Right cardiac atrium (tissue), 5 donors: ENCODE results near the gene EMC1. TPM values are rescaled to one million over a fixed set of nuclear protein-coding genes. Genes with fewer than 3 reads are reported as not detected.
"Not testable (repeated sequence)": the region's sequence is repeated elsewhere in the genome, so short reads cannot be mapped to it uniquely, and the experiment has no call there.

Experiments used
- ATAC-seq, 2 donors: fragments of 200-7000 bp; cut with Tn5 transposase; one replicate each; pipeline versions ENCODE4 v1.8.0 to v1.9.1; 2020; ENCODE audit warnings: moderate library complexity in 2 of 2, mild to moderate bottlenecking in 1 of 2
- DNase-seq, 3 donors: peaks; one replicate each; pipeline ENCODE4 v3.0.0-alpha.2; 2020
- H3K27ac ChIP-seq: one replicate; pipeline ENCODE4 v1.5.1; 2013; ENCODE audit warnings: mild to moderate bottlenecking, low read length, control low read depth, moderate library complexity
- H3K27me3 ChIP-seq: one replicate; pipeline ENCODE4 v1.6.1; 2013; ENCODE audit not compliant: control insufficient read depth, insufficient read depth
- H3K4me1 ChIP-seq: one replicate; pipeline ENCODE4 v1.6.1; 2013; ENCODE audit warnings: low read length; ENCODE audit not compliant: control insufficient read depth, insufficient read depth
- H3K4me3 ChIP-seq: one replicate; pipeline ENCODE4 v1.5.1; 2013; ENCODE audit warnings: low read length, control low read depth
- H3K9me3 ChIP-seq: one replicate; pipeline ENCODE4 v1.6.1; 2013; ENCODE audit warnings: low read length; ENCODE audit not compliant: control insufficient read depth
- WGBS: extraction: QIAGEN DNeasy Blood & Tissue Kit; methylation state at CpG from one replicate; pipeline ENCODE4 v1.1.7; 2013; 5-methylcytosine and 5-hydroxymethylcytosine counted together
- intact Hi-C, 4 donors: fragments of 100-400 bp; cut with DNase I; formaldehyde crosslinking; loops; one replicate each; pipeline versions ENCODE4 v1.11.0 to v1.14.0; 2022 to 2023
- polyA plus RNA-seq: library from polyadenylated mRNA; stranded (reverse); fragments of 200-250 nt; gene quantifications from one replicate; pipeline ENCODE4 v1.2.3, GENCODE V29; 2013
- total RNA-seq, 4 donors: library from RNA; stranded (reverse); fragmentation: NEBNext Ultra II Directional; extraction: Animal tissue kit (Norgen Biotek cat#: 25700); gene quantifications; one replicate each; pipeline ENCODE4 v1.2.1, GENCODE V29; 2021
- donor health status: healthy with polysubstance abuse.
- donor health status: DM: no; HTN: yes; CAD: no.
- donor health status: DM: no; HTN: no; CAD: no.
- donor health status: DM: no; HTN: yes; CAD: no; lungs with severe emphysema.
- donor health status: DM: yes; HTN: yes; CAD: no.

Gene EMC1
- total and polyA plus RNA-seq, 5 donors: 11.5 to 31.9 (median 30.3) TPM

- Histone ChIP-seq H3K9me3 (no peaks in the 10 kb centered on the region), H3K27ac (no peak overlapping the region), H3K4me1 (no peaks in the 10 kb centered on the region), H3K4me3 (no peak overlapping the region), H3K27me3 (no peaks in the 10 kb centered on the region)
- DNase-seq (no peak), ATAC-seq (no peak)
- intact Hi-C loops: loop anchor here in 1 of 4 donors (10.0 kb wide), 1 partner anchor 53 kb away; no protein-coding TSS in a partner anchor
Observed at GRCh38 chr1:19187852-19188251, 63.5 kb downstream of the EMC1 start.

- ATAC-seq: no peak
- intact Hi-C loops: loop anchor here in 1 of 4 donors (10.0 kb wide), 1 partner anchor 51 kb away; no protein-coding TSS in a partner anchor
- no peak overlapping the region for H3K27ac ChIP-seq
- no peaks in the 10 kb centered on the region for H3K27me3 ChIP-seq
- DNase-seq: no peak
- H3K4me3 ChIP-seq: no peak overlapping the region
- H3K9me3 ChIP-seq: no peaks in the 10 kb centered on the region
- H3K4me1 ChIP-seq: no peaks in the 10 kb centered on the region
- 88% methylated on average over 2 of the region's 2 CpGs for WGBS
Observed at GRCh38 chr1:19186001-19186400, 65.3 kb downstream of the EMC1 start.

DNA sequence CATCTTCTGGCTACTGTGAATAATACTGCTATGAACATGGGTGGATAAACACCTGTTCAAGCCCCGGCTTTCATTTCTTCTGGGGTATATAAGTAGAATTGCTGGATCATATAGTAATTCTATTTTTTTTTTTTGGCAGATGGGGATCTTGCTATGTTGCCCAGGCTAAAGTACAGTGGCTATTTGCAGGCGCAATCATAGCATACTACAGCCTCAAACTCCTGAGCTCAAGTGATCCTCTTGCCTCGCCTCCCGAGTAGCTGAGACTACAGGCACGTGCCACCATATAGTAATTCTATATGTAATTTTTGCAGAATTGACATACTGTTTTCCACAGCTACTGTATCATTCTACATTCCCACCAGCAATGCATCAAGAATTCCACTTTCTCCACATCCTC is 69.1 kb downstream of the EMC1 start:
- no peak overlapping the region for H3K27ac ChIP-seq
- intact Hi-C loops: loop anchor here in 1 of 4 donors (10.0 kb wide), 1 partner anchor 47 kb away; no protein-coding TSS in a partner anchor
- no peak for DNase-seq

GRCh38 chr1:19180265-19180657 is 71.1 kb downstream of the EMC1 start:
- not testable (repeated sequence) for H3K27me3 ChIP-seq, H3K4me3 ChIP-seq, DNase-seq, H3K4me1 ChIP-seq, H3K27ac ChIP-seq, H3K9me3 ChIP-seq, ATAC-seq
- intact Hi-C loops: loop anchor here in 1 of 4 donors (10.0 kb wide), 1 partner anchor 45 kb away; no protein-coding TSS in a partner anchor
- WGBS: 92% methylated on average over 8 of the region's 8 CpGs

More for the DNA sequence above, 69.1 kb downstream of the EMC1 start:
- no peaks in the 10 kb centered on the region for H3K9me3 ChIP-seq
- no peak overlapping the region for H3K4me3 ChIP-seq
- no peaks in the 10 kb centered on the region for H3K27me3 ChIP-seq
- no peak for ATAC-seq
- no peaks in the 10 kb centered on the region for H3K4me1 ChIP-seq
- WGBS: 98% methylated on average over 5 of the region's 5 CpGs

GRCh38 chr1:19179597-19180264 is 71.6 kb downstream of the EMC1 start:
- no peak overlapping the region for H3K4me3 ChIP-seq
- ATAC-seq (peak in 1 of 2 donors; percentile 31), DNase-seq (no peak)
- H3K27ac ChIP-seq: no peak overlapping the region
- intact Hi-C loops: loop anchor here in 3 of 4 donors (10.0 kb wide), 3 partner anchors 45 to 55 kb away; no protein-coding TSS in a partner anchor
- H3K27me3 ChIP-seq: no peaks in the 10 kb centered on the region
- WGBS: 77% methylated on average over 8 of the region's 8 CpGs
- no peaks in the 10 kb centered on the region for H3K4me1 ChIP-seq
- no peaks in the 10 kb centered on the region for H3K9me3 ChIP-seq

DNA sequence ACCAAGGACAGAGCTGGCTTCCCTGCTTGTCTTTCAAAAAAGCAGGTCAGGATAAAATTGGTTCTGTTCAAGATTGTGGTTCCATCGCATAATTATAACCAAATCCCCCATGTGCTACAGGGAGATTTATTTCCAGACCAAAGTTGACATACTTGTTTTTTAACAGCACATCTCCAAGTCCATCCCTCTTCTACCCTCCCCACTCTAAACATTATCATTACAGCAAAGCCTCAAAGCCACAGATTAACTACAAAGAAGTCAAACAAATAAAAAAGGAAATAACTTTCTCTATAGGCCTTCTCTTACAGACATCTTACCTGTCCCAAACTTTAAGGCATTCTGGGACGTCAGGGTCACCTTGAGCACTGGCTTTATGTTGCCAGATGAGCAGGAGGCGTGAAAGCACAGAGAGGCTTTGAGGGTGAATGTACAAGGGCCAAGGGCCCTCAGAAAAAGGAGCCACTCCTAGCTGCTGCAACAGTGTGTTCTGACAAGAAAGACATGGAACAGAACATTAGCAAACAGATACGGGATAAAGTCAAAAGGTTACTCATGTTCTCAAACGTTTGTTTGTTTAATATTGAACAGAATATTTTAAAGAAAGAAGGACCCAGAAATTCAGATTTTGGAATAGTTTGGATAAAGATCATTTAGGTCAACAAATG is 72.5 kb downstream of the EMC1 start:
- no peak for ATAC-seq
- intact Hi-C loops: loop anchor here in 3 of 4 donors (10.0 kb wide), 2 partner anchors 54 to 56 kb away; no protein-coding TSS in a partner anchor
- Histone ChIP-seq H3K27me3 (no peaks in the 10 kb centered on the region), H3K4me3 (no peak overlapping the region), H3K9me3 (no peaks in the 10 kb centered on the region), H3K27ac (no peak overlapping the region), H3K4me1 (no peaks in the 10 kb centered on the region)
- WGBS: 67% methylated on average over 5 of the region's 5 CpGs
- no peak for DNase-seq

DNA sequence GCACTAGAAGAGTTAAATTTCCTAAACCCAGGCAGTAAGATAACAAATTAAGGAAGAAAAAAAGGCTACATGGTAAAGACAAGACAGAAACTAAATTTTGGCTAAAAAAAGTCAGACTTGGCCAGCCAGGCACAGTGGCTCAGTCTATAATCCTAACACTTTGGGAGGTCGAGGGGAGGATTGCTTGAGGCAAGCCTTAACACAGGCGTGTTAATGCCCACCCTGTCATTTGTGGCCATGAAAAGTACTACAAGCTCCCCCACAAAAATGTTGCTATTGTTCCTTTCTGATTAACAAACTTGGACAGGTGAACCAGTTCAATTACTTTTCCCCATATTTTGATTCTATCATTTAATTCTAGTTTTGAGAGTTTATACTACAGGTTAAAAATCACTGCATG is 73.5 kb downstream of the EMC1 start:
- DNase-seq (no peak), ATAC-seq (no peak)
- no peak overlapping the region for H3K4me3 ChIP-seq
- no peaks in the 10 kb centered on the region for H3K4me1 ChIP-seq
- no peaks in the 10 kb centered on the region for H3K27me3 ChIP-seq
- H3K27ac ChIP-seq: no peak overlapping the region
- H3K9me3 ChIP-seq: no peaks in the 10 kb centered on the region
- intact Hi-C loops: loop anchor here in 3 of 4 donors (10.0 kb wide), 2 partner anchors 53 to 57 kb away; no protein-coding TSS in a partner anchor
- 81% methylated on average over 2 of the region's 2 CpGs for WGBS

GRCh38 chr1:19169642-19170041 is 81.7 kb downstream of the EMC1 start:
- Histone ChIP-seq H3K4me3 (no peak overlapping the region), H3K27ac (no peak overlapping the region), H3K9me3 (no peaks in the 10 kb centered on the region), H3K27me3 (no peaks in the 10 kb centered on the region), H3K4me1 (no peaks in the 10 kb centered on the region)
- ATAC-seq: no peak
- 87% methylated on average over 2 of the region's 2 CpGs for WGBS
- intact Hi-C loops: loop anchor here in 3 of 4 donors (10.0 kb wide), 2 partner anchors 45 to 65 kb away; no protein-coding TSS in a partner anchor
- DNase-seq: no peak

DNA sequence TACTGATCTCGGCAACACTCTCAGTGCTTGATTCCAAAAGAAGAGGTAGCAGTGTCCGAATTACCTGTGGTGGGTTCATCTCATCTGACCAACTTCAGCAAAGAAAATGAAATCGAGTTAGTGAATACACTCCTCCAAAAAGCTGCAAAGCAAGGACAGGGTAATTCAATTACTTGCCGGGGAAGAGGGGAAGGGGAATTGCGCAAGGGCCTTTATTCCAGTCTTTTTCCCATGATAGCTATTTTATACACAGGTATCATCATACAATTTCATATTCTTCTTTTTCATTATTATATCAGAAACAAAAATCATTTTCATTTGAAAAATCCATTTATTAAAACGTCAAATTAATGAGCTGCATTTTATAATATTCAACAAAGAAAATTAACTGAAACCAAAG is 84.2 kb downstream of the EMC1 start:
- no peak for ATAC-seq
- H3K9me3 ChIP-seq: no peaks in the 10 kb centered on the region
- WGBS: 94% methylated on average over 6 of the region's 6 CpGs
- intact Hi-C loops: no loop called here
- no peaks in the 10 kb centered on the region for H3K4me1 ChIP-seq
- no peaks in the 10 kb centered on the region for H3K27me3 ChIP-seq
- no peak overlapping the region for H3K27ac ChIP-seq
- no peak for DNase-seq
- no peak overlapping the region for H3K4me3 ChIP-seq

DNA sequence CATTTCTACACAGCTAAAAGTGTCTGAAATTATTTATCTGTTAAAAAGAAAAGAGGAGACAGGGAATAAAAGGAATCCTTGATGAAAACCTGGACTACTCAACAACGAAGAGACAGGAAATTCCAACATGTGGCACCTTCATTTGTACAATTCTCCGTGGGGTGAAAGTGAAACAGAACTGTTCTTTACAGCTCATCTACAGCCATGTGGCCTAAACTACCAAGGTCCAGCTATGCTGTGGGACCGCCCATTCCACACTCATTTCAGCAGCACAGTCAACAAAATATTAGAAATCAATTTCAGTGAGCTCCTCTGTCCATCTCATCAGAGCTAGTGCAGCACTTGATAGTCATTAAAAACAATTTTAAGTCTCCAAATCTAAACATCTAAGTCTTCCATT is 85.3 kb downstream of the EMC1 start:
- ATAC-seq (no peak), DNase-seq (no peak)
- Histone ChIP-seq H3K4me3 (no peak overlapping the region), H3K4me1 (no peaks in the 10 kb centered on the region), H3K27ac (no peak overlapping the region), H3K27me3 (no peaks in the 10 kb centered on the region), H3K9me3 (no peaks in the 10 kb centered on the region)
- 75% methylated on average over 3 of the region's 3 CpGs for WGBS
- intact Hi-C loops: no loop called here
